H9 (cell line): ENCODE measurements around the gene KIF5C. TPM values are rescaled to one million over a fixed set of nuclear protein-coding genes. Genes with fewer than 3 reads are reported as not detected.

ENCODE experiments used
- DNase-seq: peaks from one replicate; pipeline ENCODE4 v3.0.0-alpha.2; 2017
- H2AFZ ChIP-seq: one replicate; pipeline ENCODE4 v1.6.1; 2013; ENCODE audit warnings: mild to moderate bottlenecking, low read length, control low read depth, moderate library complexity
- H2AK5ac ChIP-seq: 2 replicates; pipeline ENCODE4 v1.6.1; 2013; ENCODE audit warnings: low read length, control low read depth, mixed read lengths; ENCODE audit not compliant: insufficient read length
- H2BK120ac ChIP-seq: one replicate; pipeline ENCODE4 v1.6.1; 2013; ENCODE audit warnings: low read depth, mild to moderate bottlenecking, low read length, control low read depth, inconsistent platforms; ENCODE audit not compliant: poor library complexity, severe bottlenecking
- H2BK12ac ChIP-seq: 2 replicates; pipeline ENCODE4 v1.6.1; 2013; ENCODE audit warnings: low read length, control low read depth, mixed read lengths, low read depth; ENCODE audit not compliant: insufficient read length
- H2BK15ac ChIP-seq: 2 replicates; pipeline ENCODE4 v1.6.1; 2013; ENCODE audit warnings: low read depth, low read length, control low read depth
- H2BK20ac ChIP-seq: one replicate; pipeline ENCODE4 v1.6.1; 2013; ENCODE audit warnings: low read depth, mild to moderate bottlenecking, low read length, control low read depth, inconsistent platforms; ENCODE audit not compliant: poor library complexity, severe bottlenecking
- H2BK5ac ChIP-seq: 2 replicates; pipeline ENCODE4 v1.6.1; 2013; ENCODE audit warnings: low read length, control low read depth, mixed read lengths; ENCODE audit not compliant: insufficient read length
- H3K14ac ChIP-seq: 2 replicates; pipeline ENCODE4 v1.6.1; 2013; ENCODE audit warnings: low read length, control low read depth; ENCODE audit not compliant: insufficient read depth
- H3K18ac ChIP-seq: 2 replicates; pipeline ENCODE4 v1.6.1; 2013; ENCODE audit warnings: low read depth, mild to moderate bottlenecking, mixed read lengths, low read length, control low read depth; ENCODE audit not compliant: insufficient read length
- H3K23ac ChIP-seq: 2 replicates; pipeline ENCODE4 v1.6.1; 2013; ENCODE audit warnings: low read length, control low read depth, mixed read lengths, low read depth; ENCODE audit not compliant: insufficient read length
- H3K23me2 ChIP-seq: 2 replicates; pipeline ENCODE4 v1.6.1; 2013; ENCODE audit warnings: low read depth, mild to moderate bottlenecking, mixed read lengths, low read length, control low read depth; ENCODE audit not compliant: insufficient read length, poor library complexity, severe bottlenecking
- H3K27ac ChIP-seq: 2 replicates; pipeline ENCODE4 v1.5.1; 2013; ENCODE audit warnings: low read length, control low read depth, mixed read lengths, low read depth; ENCODE audit not compliant: insufficient read length
- H3K27me3 ChIP-seq: 2 replicates; pipeline ENCODE4 v1.6.1; 2013; ENCODE audit warnings: low read length, control low read depth, inconsistent platforms; ENCODE audit not compliant: insufficient read depth
- H3K4ac ChIP-seq: 2 replicates; pipeline ENCODE4 v1.6.1; 2013; ENCODE audit warnings: low read depth, mild to moderate bottlenecking, control low read depth, inconsistent platforms, low read length, moderate library complexity
- H3K4me1 ChIP-seq: 2 replicates; pipeline ENCODE4 v1.6.1; 2013; ENCODE audit warnings: low read length, control low read depth, inconsistent platforms; ENCODE audit not compliant: insufficient read depth
- H3K4me2 ChIP-seq: 2 replicates; pipeline ENCODE4 v1.6.1; 2013; ENCODE audit warnings: low read length, control low read depth, mixed read lengths; ENCODE audit not compliant: insufficient read length, insufficient read depth
- H3K56ac ChIP-seq: 2 replicates; pipeline ENCODE4 v1.6.1; 2013; ENCODE audit warnings: low read depth, mild to moderate bottlenecking, mixed read lengths, low read length, control low read depth; ENCODE audit not compliant: insufficient read length
- H3K79me1 ChIP-seq: 2 replicates; pipeline ENCODE4 v1.6.1; 2013; ENCODE audit warnings: low read depth, mild to moderate bottlenecking, moderate library complexity, low read length, control low read depth, inconsistent platforms; ENCODE audit not compliant: insufficient read depth, poor library complexity, severe bottlenecking
- H3K79me2 ChIP-seq: 2 replicates; pipeline ENCODE4 v1.6.1; 2013; ENCODE audit warnings: low read length, control low read depth, inconsistent platforms; ENCODE audit not compliant: insufficient read depth
- H3K9ac ChIP-seq: 2 replicates; pipeline ENCODE4 v1.6.1; 2013; ENCODE audit warnings: low read length, control low read depth, mixed read lengths; ENCODE audit not compliant: insufficient read length; ENCODE audit errors: extremely low read depth
- H3K9me3 ChIP-seq: one replicate; pipeline ENCODE4 v1.6.1; 2013; ENCODE audit warnings: low read depth, low read length, inconsistent platforms; ENCODE audit not compliant: control insufficient read depth
- H3T11ph ChIP-seq: one replicate; pipeline ENCODE4 v1.6.1; 2013; ENCODE audit warnings: mild to moderate bottlenecking, low read length, control low read depth, inconsistent platforms
- H4K20me1 ChIP-seq: one replicate; pipeline ENCODE4 v1.6.1; 2013; ENCODE audit not compliant: control insufficient read depth, insufficient read length, insufficient read depth
- H4K5ac ChIP-seq: 2 replicates; pipeline ENCODE4 v1.6.1; 2013; ENCODE audit warnings: low read depth, mild to moderate bottlenecking, mixed read lengths, low read length, control low read depth; ENCODE audit not compliant: insufficient read length
- H4K8ac ChIP-seq: replicated peaks from 2 replicates; pipeline ENCODE4 v1.6.1; 2013; ENCODE audit warnings: low read length, control low read depth, mixed read lengths, low read depth; ENCODE audit not compliant: insufficient read length
- H4K91ac ChIP-seq: 2 replicates; pipeline ENCODE4 v1.6.1; 2013; ENCODE audit warnings: low read depth, mild to moderate bottlenecking, moderate library complexity, mixed read lengths, low read length, control low read depth; ENCODE audit not compliant: insufficient read length
- H3K27ac Mint-ChIP-seq, 3 experiments: 2 replicates in 2 of 3; 3 replicates in 1 of 3; pipeline ENCODE4 v1.8.0; 2020 to 2021; ENCODE audit warnings: mixed read lengths in 3 of 3, mild to moderate bottlenecking in 1 of 3, moderate library complexity in 1 of 3
- H3K27me3 Mint-ChIP-seq: 2 replicates; pipeline ENCODE4 v1.8.0; 2021; ENCODE audit warnings: low read depth, mild to moderate bottlenecking, moderate library complexity, mixed read lengths
- H3K36me3 Mint-ChIP-seq, 3 experiments: 2 replicates in 2 of 3; 3 replicates in 1 of 3; pipeline ENCODE4 v1.8.0; 2020 to 2021; ENCODE audit warnings: low read depth in 3 of 3, mixed read lengths in 3 of 3; ENCODE audit not compliant: insufficient read depth in 1 of 3
- H3K4me1 Mint-ChIP-seq, 2 experiments: 2 replicates each; pipeline ENCODE4 v1.8.0; 2020; ENCODE audit warnings: mixed read lengths in 2 of 2
- H3K4me3 Mint-ChIP-seq, 2 experiments: 2 replicates in 1 of 2; 3 replicates in 1 of 2; pipeline ENCODE4 v1.8.0; 2020 to 2021; ENCODE audit warnings: mild to moderate bottlenecking in 2 of 2, mixed read lengths in 2 of 2, moderate library complexity in 1 of 2
- H3K9me3 Mint-ChIP-seq, 2 experiments: 2 replicates in 1 of 2; 3 replicates in 1 of 2; pipeline ENCODE4 v1.8.0; 2020; ENCODE audit warnings: mild to moderate bottlenecking in 2 of 2, mixed read lengths in 2 of 2, moderate library complexity in 1 of 2
- WGBS: extraction: QIAGEN DNeasy Blood & Tissue Kit; methylation state at CpG from one replicate; pipeline ENCODE4 v1.1.7; 2013; ENCODE audit warnings: missing lambda C conversion rate, low lambda C conversion rate, mixed read lengths; ENCODE audit not compliant: insufficient read length; ENCODE audit errors: extremely low coverage; 5-methylcytosine and 5-hydroxymethylcytosine counted together
- total RNA-seq: library from RNA; stranded (reverse); gene quantifications from 2 replicates; pipeline ENCODE4 v1.2.1, GENCODE V29; 2021
- TF ChIP-seq, protein P1 (sequence below): fragments of 200-600 bp; sonication (generic); conservative IDR thresholded peaks from 3 replicates; pipeline ENCODE4 v1.8.0; 2021; ENCODE audit warnings: antibody characterized with exemption, mild to moderate bottlenecking

KIF5C gene
- total RNA-seq, 1 experiment from 2014 or later, result 52.9 TPM

DNA sequence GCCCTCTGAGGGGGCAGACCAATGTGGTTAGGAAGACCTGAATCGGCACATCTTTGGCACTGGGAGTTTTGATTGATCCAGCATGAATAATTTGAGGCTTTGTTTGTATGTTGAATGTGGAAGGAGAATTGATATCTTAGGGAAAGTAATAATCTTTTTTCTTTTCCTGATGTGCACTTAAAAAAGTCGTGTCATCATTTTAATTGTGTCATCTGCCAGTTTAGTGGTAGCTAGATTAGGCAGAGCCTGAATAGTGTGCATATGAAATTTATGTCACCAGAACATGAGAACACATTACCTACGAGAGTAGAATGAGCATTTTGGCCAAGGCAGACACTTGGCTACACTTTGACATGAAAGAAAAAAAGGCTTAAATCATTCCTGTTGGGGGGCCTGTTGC, 79.5 kb downstream of the KIF5C start:
- Histone ChIP-seq H2AFZ (no peak overlapping the region), H2AK5ac (no peak overlapping the region), H2BK20ac (no peak overlapping the region), H3K9me3 (no peaks in the 10 kb centered on the region), H3T11ph (no peak overlapping the region), H3K23me2 (no peaks in the 10 kb centered on the region), H3K14ac (no peak overlapping the region), H2BK12ac (no peak overlapping the region), H3K4me2 (no peak overlapping the region), H3K9ac (no peak overlapping the region), H3K79me1 (no peaks in the 10 kb centered on the region), H2BK15ac (no peak overlapping the region), H3K23ac (no peak overlapping the region), H4K8ac (no peak overlapping the region), H4K5ac (no peak overlapping the region), H3K18ac (no peak overlapping the region), H4K20me1 (no peaks in the 10 kb centered on the region), H3K4me1 (no peaks in the 10 kb centered on the region), H3K27me3 (no peaks in the 10 kb centered on the region), H3K27ac (no peak overlapping the region), H4K91ac (no peak overlapping the region), H3K56ac (no peak overlapping the region), H3K79me2 (no peaks in the 10 kb centered on the region), H3K4ac (no peak overlapping the region), H2BK5ac (no peak overlapping the region), H2BK120ac (no peak overlapping the region)
- Mint-ChIP-seq H3K27me3 (peaks cover 2% of the 10 kb centered on the region; the same call in 1 of the 2 replicates), H3K4me3 (no peak overlapping the region), H3K36me3 (peaks cover 34 to 53% (median 43%) of the 10 kb centered on the region in 3 experiments), H3K4me1 (no peaks in the 10 kb centered on the region), H3K27ac (no peak overlapping the region), H3K9me3 (no peaks in the 10 kb centered on the region)
- no peak for DNase-seq
- no CpG with 5 or more reads among the region's 3 CpGs for WGBS
- TF ChIP-seq, protein P1, sequence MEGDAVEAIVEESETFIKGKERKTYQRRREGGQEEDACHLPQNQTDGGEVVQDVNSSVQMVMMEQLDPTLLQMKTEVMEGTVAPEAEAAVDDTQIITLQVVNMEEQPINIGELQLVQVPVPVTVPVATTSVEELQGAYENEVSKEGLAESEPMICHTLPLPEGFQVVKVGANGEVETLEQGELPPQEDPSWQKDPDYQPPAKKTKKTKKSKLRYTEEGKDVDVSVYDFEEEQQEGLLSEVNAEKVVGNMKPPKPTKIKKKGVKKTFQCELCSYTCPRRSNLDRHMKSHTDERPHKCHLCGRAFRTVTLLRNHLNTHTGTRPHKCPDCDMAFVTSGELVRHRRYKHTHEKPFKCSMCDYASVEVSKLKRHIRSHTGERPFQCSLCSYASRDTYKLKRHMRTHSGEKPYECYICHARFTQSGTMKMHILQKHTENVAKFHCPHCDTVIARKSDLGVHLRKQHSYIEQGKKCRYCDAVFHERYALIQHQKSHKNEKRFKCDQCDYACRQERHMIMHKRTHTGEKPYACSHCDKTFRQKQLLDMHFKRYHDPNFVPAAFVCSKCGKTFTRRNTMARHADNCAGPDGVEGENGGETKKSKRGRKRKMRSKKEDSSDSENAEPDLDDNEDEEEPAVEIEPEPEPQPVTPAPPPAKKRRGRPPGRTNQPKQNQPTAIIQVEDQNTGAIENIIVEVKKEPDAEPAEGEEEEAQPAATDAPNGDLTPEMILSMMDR, result no peak
